ENCODE data around the gene CNP. TPM values are rescaled to one million over a fixed set of nuclear protein-coding genes. Genes with fewer than 3 reads are reported as not detected.

Gene CNP
- total RNA-seq, 1 donor from 2014 or later: 46.1 TPM

Other genes with a start within 250 kb of the CNP start
- gene HAP1, start 232.2 kb upstream of the CNP start, total RNA-seq: 0.13 and 0.25 TPM in 2 replicates
- 207 and 483 TPM in 2 replicates for gene JUP, start 180.1 kb upstream of the CNP start, total RNA-seq
- 36.5 and 67.6 TPM in 2 replicates for gene P3H4, start 154.8 kb upstream of the CNP start, total RNA-seq
- 105 and 159 TPM in 2 replicates for gene FKBP10, start 153.8 kb upstream of the CNP start, total RNA-seq
- 57.8 and 63.1 TPM in 2 replicates for gene NT5C3B, start 130.6 kb upstream of the CNP start, total RNA-seq
- under 0.01 and 0.13 TPM in 2 replicates for gene KLHL10, start 129.0 kb upstream of the CNP start, total RNA-seq
- 24.0 and 30.0 TPM in 2 replicates for gene KLHL11, start 101.4 kb upstream of the CNP start, total RNA-seq
- 205 and 232 TPM in 2 replicates for gene ACLY, start 47.8 kb upstream of the CNP start, total RNA-seq
- 0.13 and 0.25 TPM in 2 replicates for gene ODAD4, start 36.2 kb upstream of the CNP start, total RNA-seq
- 56.9 and 59.8 TPM in 2 replicates for gene DNAJC7, start 50.6 kb downstream of the CNP start, total RNA-seq
- gene NKIRAS2, start 53.3 kb downstream of the CNP start, total RNA-seq: 32.2 and 45.9 TPM in 2 replicates
- gene C17orf113, start 83.8 kb downstream of the CNP start, total RNA-seq: 0.13 and 0.25 TPM in 2 replicates
- under 0.01 TPM in 1 of 2 replicates, not detected in the other for gene ZNF385C, start 131.7 kb downstream of the CNP start, total RNA-seq
- 3.5 TPM in 2 replicates for gene DHX58, start 145.9 kb downstream of the CNP start, total RNA-seq
- gene KAT2A, start 154.6 kb downstream of the CNP start, total RNA-seq: 4.5 and 10.0 TPM in 2 replicates
- under 0.01 TPM in 1 of 2 replicates, not detected in the other for gene HSPB9, start 156.0 kb downstream of the CNP start, total RNA-seq
- gene RAB5C, start 188.2 kb downstream of the CNP start, total RNA-seq: 69.6 and 135 TPM in 2 replicates
- gene KCNH4, start 214.3 kb downstream of the CNP start, total RNA-seq: under 0.01 and 0.13 TPM in 2 replicates
- not detected in 2 replicates for gene HCRT, start 218.7 kb downstream of the CNP start, total RNA-seq
- 12.1 and 27.6 TPM in 2 replicates for gene GHDC, start 227.7 kb downstream of the CNP start, total RNA-seq

Data from dermis microvascular lymphatic vessel endothelial cell (primary cell).